Tongue (tissue), 2 donors: Measurements from ENCODE around the gene CCDC85C. TPM values are rescaled to one million over a fixed set of nuclear protein-coding genes. Genes with fewer than 3 reads are reported as not detected.
A peak's percentile ranks its signal among the peaks of the same experiment; 100 is the strongest.

Experiments used
- DNase-seq: peaks from one replicate; pipeline ENCODE4 v3.0.0-alpha.2; 2015
- total RNA-seq: library from RNA; depleted of rRNA; stranded (reverse); fragments of >200 nt; gene quantifications from one replicate; pipeline ENCODE4 v1.2.3, GENCODE V29; 2014

The CCDC85C gene
- total RNA-seq, 1 donor from 2014 or later, result 8.4 TPM

DNA sequence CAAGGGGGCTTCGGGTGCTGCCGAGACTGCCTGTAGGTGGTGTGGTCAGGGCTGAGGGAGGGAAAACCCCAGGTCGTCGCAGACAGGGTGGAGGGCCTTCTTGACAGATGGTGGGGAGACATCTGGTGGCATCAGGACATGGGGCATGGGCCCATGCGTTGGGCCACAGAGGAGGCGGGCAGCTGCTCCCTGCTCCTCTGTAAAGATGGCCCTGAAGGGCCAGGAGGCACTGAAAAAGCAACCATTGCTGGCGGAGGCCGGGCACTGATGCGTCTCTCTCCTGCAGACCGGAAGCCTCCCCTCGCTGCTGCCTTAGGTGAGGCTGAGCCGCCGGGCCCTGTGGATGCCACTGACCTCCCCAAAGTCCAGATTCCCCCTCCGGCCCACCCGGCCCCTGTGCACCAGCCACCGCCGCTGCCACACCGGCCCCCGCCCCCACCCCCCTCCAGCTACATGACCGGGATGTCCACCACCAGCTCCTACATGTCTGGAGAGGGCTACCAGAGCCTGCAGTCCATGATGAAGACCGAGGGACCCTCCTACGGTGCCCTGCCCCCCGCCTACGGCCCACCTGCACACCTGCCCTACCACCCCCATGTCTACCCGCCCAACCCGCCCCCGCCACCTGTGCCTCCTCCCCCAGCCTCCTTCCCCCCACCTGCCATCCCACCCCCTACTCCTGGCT lies 94.0 kb downstream of the CCDC85C start:
- no peak for DNase-seq

DNA sequence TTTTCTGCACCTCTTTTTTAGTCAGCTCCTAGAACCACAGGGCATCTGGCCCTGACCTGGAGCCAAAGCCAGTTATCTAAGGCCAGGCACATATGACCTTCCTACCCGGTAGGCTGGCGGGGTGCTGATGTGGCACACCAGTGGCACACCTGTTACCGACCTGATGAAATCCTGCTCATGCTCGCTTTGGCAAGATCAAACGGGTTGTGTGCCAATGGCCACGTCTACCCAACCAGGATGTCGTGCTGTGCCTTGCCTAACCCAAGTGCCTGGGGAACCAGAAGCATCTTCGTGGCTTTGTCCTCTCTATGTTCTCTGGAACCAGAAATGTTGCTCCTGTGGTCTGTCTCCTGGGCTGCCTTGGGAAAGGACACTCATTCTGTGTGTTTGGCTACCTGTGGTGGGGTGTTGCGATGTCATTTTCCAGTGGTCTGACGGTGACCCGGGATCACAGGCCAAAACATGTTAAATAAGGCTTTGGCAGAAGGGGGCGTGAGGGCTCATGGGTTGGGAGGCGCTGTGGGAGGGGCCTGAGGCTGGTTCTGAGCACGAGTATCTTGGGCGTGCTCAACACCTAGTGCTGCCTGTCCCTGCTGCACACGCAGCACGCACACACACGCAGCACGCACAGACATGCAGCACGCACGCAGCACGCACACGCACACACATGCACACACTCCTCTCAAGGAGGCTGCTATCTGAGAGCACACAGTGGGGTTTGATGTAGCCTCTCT lies 94.9 kb downstream of the CCDC85C start:
- no peak for DNase-seq

DNA sequence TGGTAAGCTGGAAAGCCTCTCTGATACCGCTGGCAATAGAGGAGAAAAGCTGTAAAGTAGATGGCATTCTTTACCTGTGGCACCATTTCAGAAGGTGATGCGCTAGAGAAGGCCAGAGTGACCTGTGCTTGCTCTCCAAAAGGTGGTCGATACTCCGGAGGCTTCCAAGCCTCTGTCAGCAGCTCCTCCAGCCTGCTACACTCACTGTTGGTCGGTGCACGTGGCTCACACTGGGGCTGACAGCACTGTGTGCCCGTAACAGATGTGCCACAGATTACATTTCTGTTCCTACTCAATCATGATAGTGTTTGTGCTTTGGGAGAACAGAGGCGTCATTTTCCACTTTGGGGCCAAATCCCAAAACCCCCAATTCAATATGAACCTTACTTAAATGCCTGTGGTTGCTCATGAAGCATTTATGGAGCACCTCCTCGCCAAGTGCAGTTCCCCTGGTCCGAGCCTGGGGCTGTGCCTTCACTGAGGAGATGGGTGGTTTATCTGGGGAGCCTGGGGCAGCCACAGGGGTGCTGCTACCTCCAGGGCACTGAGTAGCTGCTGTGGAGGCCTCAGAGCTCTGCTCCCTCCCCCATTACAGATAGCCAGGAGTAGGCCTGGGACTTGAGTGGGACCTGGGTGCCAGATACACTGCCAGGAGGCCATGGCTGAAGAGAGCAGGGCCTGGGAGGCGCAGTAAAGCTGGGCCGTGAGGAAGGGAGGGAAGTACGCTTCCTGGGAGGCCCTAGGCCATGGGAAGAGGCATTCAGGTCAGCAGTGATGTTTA lies 96.0 kb downstream of the CCDC85C start:
- no peak for DNase-seq

GRCh38 chr14:99506276-99506675 lies 97.7 kb downstream of the CCDC85C start:
- DNase-seq, result no peak

GRCh38 chr14:99505089-99505488 lies 98.9 kb downstream of the CCDC85C start:
- DNase-seq, result no peak

DNA sequence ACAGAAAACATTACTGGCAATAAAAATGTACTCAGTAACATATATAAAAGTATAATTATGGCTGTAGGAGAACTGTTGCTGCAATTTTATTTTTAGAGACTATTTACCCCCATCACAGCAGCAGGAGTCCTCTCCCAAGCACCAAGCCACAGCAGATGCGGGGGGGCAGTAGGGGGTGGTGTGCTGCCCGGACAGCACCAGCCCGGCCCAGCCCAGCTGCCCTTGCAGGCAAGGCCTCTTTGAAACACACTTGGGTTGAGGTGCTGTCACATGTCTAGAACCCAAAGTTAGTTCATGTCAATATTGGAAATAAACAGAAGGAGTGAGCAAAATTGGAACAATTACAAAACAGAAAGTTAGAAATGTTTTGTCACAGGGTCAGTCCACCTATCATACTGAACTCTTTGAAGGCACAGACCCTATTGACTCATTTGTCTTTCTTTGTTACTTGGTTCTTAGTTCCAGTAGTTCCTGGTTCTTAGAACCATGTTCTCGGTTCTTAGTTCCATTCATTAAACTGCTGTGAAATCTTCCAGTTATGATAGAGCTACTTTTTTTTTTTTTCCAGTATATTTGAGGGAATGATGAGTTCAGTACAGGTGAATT lies 100.1 kb downstream of the CCDC85C start:
- DNase-seq, result no peak

DNA sequence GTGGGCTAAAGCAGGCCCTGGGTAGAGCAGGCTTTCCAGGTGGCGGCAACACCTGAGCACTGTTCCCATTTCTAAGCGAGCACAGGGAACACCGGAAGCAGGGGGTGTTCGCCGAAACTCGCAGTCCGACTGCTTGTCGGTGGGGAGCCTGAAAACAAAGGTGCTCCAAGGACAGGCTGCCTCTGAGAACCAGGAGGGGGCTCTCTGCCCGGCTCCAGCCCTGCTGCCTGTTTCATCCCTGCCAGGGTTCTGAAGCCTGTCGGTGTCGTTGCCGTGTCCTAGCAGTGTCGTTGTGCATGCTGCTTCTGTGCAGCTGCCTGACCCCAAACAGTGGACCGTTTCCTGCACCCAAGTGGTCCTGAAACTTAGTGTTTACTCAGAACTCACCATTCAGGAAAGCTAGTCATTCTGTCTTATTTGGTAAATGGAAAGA lies 101.0 kb downstream of the CCDC85C start:
- no peak for DNase-seq

DNA sequence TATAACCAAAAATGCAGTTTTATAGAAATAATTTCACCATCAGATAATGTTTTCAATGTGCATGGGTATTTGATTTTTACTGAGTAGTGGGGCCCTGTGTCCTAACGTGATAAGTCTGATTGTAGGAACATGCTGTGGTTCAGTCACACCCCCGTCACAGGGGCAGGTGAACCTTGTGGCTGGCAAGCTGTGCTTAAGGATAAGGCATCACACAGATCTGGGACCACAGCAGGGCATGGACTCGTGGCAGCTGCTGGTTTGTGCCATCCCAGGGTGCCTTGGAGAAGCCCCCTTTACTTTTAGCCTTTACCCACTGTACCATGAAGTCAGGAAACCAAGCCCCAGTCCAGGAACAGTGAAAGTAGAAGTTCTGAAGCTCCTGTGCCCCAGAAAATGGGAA lies 106.1 kb downstream of the CCDC85C start:
- DNase-seq, result no peak

DNA sequence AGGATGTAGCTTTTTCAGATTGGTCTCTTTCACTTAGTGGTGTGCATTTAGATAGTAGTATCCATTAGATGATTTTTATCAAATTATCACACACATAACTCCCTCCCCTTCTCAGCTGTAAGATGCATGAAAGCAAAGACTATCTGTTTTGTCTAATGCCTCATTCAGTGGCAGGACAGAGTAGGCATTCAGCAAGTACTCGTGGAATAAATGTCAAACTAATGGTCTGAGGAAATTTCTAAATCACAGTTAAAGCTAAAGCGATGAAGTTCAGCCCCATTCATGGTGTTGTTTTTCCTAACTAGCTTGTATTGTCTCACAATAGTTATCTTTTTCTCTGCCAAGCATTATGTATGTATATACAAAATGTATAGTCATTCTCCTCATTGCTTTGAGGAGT lies 106.7 kb downstream of the CCDC85C start:
- no peak for DNase-seq

DNA sequence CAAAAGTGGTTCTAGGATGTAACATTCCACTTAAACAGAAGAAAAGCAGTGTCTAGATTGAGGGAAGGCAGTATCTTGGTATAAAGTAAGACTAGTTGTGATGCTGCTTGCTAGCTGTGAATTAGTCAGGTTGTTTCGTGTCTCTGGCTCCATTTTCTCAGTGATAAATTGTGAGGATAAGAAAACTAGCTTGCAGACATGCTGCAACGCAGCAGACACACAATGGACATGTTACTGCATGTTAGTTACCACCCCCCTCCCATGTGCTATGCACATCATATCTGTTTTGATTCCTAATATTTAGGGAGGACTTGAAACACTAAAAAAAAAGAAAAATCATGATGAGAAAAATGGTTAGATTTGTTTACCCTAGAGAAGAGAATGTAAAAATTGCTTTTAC lies 119.9 kb downstream of the CCDC85C start:
- DNase-seq, result no peak

GRCh38 chr14:99481745-99482099 lies 122.3 kb downstream of the CCDC85C start:
- DNase-seq, result peak; percentile 51

DNA sequence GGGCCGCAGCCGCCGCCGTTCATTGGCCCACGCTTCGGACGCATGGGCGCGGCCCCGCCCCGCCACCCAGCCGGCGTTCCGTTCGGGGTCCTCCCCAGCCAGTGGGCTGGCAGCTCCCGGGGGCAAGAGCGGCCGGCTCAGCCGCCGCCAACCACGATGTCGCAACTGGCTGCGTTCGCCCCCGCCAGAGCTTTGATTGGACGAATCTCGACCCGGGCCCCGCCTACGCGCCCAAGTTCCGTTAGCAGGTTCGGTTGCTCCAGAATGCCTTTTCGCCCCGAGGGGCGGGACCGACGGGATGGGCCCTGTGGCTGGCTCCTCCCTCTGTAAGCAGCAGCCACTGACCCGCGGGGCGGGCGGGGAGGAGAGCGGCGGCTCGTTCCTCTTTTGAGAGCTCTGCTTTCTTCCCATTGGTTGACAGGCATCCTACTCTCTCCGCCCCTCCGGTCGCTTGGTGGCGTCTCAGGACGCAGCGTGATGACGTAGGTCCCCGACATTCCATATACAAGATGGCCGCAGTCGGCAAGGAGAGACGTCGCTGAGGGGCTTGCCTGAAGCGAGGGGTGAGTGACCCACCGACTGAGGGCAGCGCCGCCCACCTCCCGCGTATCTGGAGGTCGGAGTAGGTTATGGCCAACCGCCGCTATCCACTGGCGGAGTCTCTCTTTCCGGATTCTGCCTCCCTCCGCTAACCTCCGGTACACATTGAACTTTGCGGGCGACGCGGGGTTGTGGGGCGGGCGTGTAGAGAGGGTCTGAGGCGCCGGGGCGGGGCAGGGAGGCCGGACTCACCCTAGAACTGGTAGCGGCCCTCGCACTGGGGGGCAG lies 122.9 kb downstream of the CCDC85C start, which contains the start of gene CCNK:
Gene CCNK, plus strand, starts transcription at position 493 of the 828 bp plus-strand sequence. CDS start 11,269 bp downstream, outside the sequence.
- DNase-seq, result peak; percentile 100

- DNase-seq, result peak; percentile 61
Observed at GRCh38 chr14:99479906-99480869, 123.8 kb downstream of the CCDC85C start, which contains the start of gene SETD3. Gene SETD3 (minus strand): TSS chr14:99480859. CDS start chr14:99465805, 15,054 bp downstream.

DNA sequence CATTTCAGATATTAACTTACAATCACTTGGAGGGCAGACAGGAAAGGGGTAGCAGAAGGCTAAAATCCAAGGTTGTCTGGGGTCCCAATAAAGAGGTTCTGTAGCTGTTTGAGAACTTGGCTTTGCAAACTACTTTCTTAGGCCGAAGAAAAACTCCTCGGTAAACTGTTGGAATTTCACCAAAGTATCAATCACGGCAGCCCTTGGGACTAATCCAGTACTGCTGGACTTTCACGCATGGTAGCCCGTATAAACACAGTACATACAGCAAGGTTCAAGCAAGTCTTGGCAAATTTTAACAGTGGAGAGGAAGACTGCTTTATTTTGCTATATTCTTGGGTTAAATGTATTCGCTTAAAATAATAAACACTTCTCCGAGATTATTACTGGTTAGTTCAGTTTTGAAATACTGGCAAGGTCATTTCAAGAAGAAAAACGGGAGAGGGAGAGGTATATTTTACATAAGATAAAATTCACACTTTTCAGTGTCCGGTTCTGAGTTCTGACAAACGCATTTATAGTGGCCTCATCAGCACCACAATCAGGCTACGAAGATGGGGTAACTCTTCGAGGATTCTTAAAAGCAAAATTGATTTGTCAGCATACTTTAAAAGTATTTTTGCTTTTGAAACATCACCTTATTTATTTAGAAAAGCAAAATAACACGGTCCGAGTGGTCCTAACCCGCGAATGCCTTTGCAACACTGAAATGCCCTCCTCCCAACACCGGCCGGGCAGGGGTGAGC lies 124.7 kb downstream of the CCDC85C start:
- no peak for DNase-seq

GRCh38 chr14:99478128-99478527 lies 125.9 kb downstream of the CCDC85C start:
- no peak for DNase-seq

DNA sequence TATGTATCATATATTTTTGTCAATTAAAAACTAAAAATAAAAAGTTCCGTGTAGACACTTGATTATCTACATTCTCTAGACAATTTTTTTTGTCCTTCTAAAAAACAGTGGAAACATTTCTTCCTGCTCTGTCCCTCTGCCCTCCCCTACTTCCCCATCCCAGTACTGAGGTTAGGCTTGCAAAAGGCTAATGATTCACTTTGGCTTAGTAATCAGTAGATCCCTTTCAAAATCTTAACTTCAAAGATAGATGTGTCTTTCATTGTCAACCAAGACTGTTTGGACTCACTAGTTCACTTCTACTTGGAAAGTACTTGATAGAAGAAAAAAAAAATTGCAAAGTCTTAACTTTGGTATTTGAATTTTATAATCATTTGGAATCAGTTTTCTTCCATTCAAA lies 127.1 kb downstream of the CCDC85C start:
- no peak for DNase-seq

DNA sequence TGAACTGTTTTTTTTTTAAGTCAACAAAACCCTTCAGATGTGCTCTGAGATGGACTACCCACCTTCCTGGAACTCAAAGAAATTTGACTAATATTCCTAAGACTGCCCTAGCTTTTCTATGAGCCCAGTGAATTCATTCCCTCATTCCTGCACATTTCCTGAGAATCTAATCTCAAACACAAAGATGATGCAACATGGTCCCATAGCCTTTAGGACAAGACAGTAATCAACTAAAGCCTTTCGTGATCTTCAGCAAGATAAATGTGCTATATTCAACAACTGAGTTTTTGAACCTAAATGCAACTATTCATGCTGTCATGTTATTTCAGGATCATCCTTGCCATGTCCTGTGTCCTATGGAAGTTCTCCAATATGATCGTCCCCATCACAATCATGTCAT lies 128.3 kb downstream of the CCDC85C start:
- DNase-seq, result no peak

DNA sequence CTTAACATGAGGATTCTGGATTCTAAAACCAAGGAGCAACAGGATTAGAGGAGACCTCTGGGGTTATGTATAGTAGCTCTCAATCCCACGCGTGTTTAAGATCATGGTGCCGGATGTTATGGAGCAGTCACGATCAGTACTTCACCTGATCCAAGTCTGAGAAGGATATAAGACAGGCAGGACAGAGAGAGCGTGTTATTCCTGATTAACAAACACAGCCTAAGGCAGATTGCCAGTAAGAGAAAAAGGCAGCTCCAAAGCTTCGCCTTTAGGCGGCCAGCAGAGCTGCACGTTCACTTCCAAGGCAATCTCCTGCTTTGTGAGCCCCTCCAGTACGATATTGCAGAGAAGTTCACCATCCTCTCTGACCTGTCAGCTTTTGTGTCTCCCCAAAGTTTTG lies 128.8 kb downstream of the CCDC85C start:
- no peak for DNase-seq

GRCh38 chr14:99473458-99473857 lies 130.5 kb downstream of the CCDC85C start:
- no peak for DNase-seq

DNA sequence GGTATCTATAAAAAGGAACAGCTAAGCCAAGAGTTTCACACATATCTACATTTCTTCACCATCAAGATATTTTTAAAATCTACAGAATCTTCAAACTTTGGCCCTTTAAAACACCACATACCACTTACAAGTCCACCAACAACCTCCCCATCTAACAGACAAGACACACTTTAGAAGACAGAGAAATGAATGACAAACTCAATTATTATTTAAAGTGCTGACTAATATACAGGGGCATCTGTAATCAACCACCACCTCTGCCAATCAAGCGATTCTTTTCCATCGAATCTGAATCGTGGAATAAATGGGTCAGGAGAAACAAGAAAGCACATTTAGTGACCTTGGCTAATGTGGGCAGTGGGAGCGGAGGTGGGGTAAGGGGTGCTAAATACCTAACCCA lies 131.1 kb downstream of the CCDC85C start:
- no peak for DNase-seq
